K562 (cell line): ENCODE measurements around the gene TBC1D5. TPM values are rescaled to one million over a fixed set of nuclear protein-coding genes. Genes with fewer than 3 reads are reported as not detected.

Experiments used
- BRD9 ChIP-seq: fragments of 450-650 bp; IDR thresholded peaks from 2 replicates; pipeline ENCODE4 v1.6.1; 2018; ENCODE audit warnings: low read depth; ENCODE audit not compliant: partially characterized antibody
- ELF2 ChIP-seq: fragments of 250-450 bp; sonication (Bioruptor Pico); IDR thresholded peaks from 2 replicates; pipeline ENCODE4 v1.5.0; 2021; ENCODE audit warnings: mild to moderate bottlenecking
- FOXO4 ChIP-seq: fragments of 450-650 bp; formaldehyde crosslinking; IDR thresholded peaks from 2 replicates; pipeline ENCODE4 v1.4.0; 2020; ENCODE audit warnings: mild to moderate bottlenecking, moderate library complexity
- GABPA ChIP-seq: fragments of 200-800 bp; sonication (Bioruptor generic); conservative IDR thresholded peaks from 2 replicates; pipeline ENCODE4 v1.6.1; 2016; ENCODE audit warnings: low read depth, missing genetic modification characterization, missing compliant biosample characterization
- GATAD2A ChIP-seq: fragments of 450-650 bp; IDR thresholded peaks from 2 replicates; pipeline ENCODE4 v1.6.1; 2017
- GTF2E2 ChIP-seq: fragments of 200-800 bp; sonication (Bioruptor generic); IDR thresholded peaks from 2 replicates; pipeline ENCODE4 v1.6.1; 2016; ENCODE audit warnings: missing genetic modification characterization, missing compliant biosample characterization
- KDM4B ChIP-seq, 2 experiments: fragments of 450-650 bp in 1 of 2; sonication (generic) in 1 of 2; IDR thresholded peaks; 2 replicates each; pipeline ENCODE4 v1.6.1; 2016 to 2017; ENCODE audit warnings: borderline replicate concordance in 2 of 2, antibody characterized with exemption in 1 of 2, low read depth in 1 of 2, mild to moderate bottlenecking in 1 of 2
- KLF1 ChIP-seq: fragments of 450-650 bp; IDR thresholded peaks from 2 replicates; pipeline ENCODE4 v1.6.1; 2016; ENCODE audit warnings: missing genetic modification characterization, missing compliant biosample characterization
- KLF13 ChIP-seq: fragments of 450-650 bp; IDR thresholded peaks from 2 replicates; pipeline ENCODE4 v1.6.1; 2016; ENCODE audit warnings: missing genetic modification characterization, low read depth, mild to moderate bottlenecking, missing compliant biosample characterization, moderate library complexity, borderline replicate concordance
- MCM3 ChIP-seq: fragments of 450-650 bp; IDR thresholded peaks from 2 replicates; pipeline ENCODE4 v1.6.1; 2016
- MYNN ChIP-seq, 2 experiments: sonication (generic); formaldehyde crosslinking in 1 of 2; IDR thresholded peaks; 2 replicates each; pipeline versions ENCODE4 v1.5.0 to v1.6.1; 2016 to 2020; ENCODE audit warnings: antibody characterized with exemption in 1 of 2, missing genetic modification reagents in 1 of 2
- NEUROD1 ChIP-seq: fragments of 150-350 bp; IDR thresholded peaks from 2 replicates; pipeline ENCODE4 v1.6.1; 2014; ENCODE audit warnings: borderline replicate concordance, low read length, low read depth; ENCODE audit not compliant: partially characterized antibody
- RCOR1 ChIP-seq, 2 experiments: IDR thresholded peaks; 2 replicates each; pipeline ENCODE4 v1.6.1; 2012; ENCODE audit warnings: low read depth in 2 of 2, low read length in 2 of 2, borderline replicate concordance in 1 of 2, improper control_type of control experiment in 1 of 2
- STAT6 ChIP-seq: sonication (generic); formaldehyde crosslinking; IDR thresholded peaks from 2 replicates; pipeline ENCODE4 v1.8.1; 2023; ENCODE audit warnings: mild to moderate bottlenecking, missing genetic modification reagents
- TAF1 ChIP-seq: IDR thresholded peaks from 2 replicates; pipeline ENCODE4 v1.6.1; 2011; ENCODE audit warnings: mild to moderate bottlenecking, low read length, moderate library complexity; ENCODE audit not compliant: insufficient read depth, control insufficient read depth, severe bottlenecking; ENCODE audit errors: extremely low read depth
- TCF15 ChIP-seq: fragments of 250-450 bp; sonication (Bioruptor Pico); IDR thresholded peaks from 2 replicates; pipeline ENCODE4 v1.8.0; 2022; ENCODE audit warnings: moderate library complexity, mild to moderate bottlenecking, inconsistent platforms
- ZBTB49 ChIP-seq: sonication (generic); formaldehyde crosslinking; IDR thresholded peaks from 2 replicates; pipeline ENCODE4 v1.8.0; 2022; ENCODE audit warnings: missing genetic modification reagents, mild to moderate bottlenecking, borderline replicate concordance
- ZNF197 ChIP-seq: fragments of 200-800 bp; sonication (Bioruptor generic); IDR thresholded peaks from 2 replicates; pipeline ENCODE4 v1.6.1; 2016; ENCODE audit warnings: low read depth, missing genetic modification characterization, missing compliant biosample characterization
- ZNF444 ChIP-seq: fragments of 250-450 bp; sonication (Bioruptor Pico); IDR thresholded peaks from 2 replicates; pipeline ENCODE4 v1.4.0; 2020; ENCODE audit warnings: mild to moderate bottlenecking, moderate library complexity
- polyA plus RNA-seq, 8 experiments: library from polyadenylated mRNA; depleted of rRNA in 4 of 8; stranded (reverse) in 5 of 8; unstranded in 3 of 8; fragments of >200 nt; fragmentation: Nextera tagmentation in 2 of 8; fragmentation: Illumina TruSeq in 1 of 8; extraction: Ambion mirVana in 2 of 8; extraction: Trizol in 1 of 8; gene quantifications; 2 replicates each; pipeline versions ENCODE4 v1.2.1 to v1.2.3, GENCODE V29; 2011 to 2014; ENCODE audit warnings: inconsistent platforms in 1 of 8, missing spikeins in 1 of 8
- total RNA-seq, 7 experiments: library from RNA; depleted of rRNA in 6 of 7; stranded (reverse); fragments of >200 nt in 6 of 7; fragmentation: Illumina TruSeq in 2 of 7; extraction: Trizol in 2 of 7; gene quantifications; 2 replicates each; pipeline versions ENCODE4 v1.2.1 to v1.2.3, GENCODE V29; 2011 to 2021; ENCODE audit warnings: low replicate concordance in 1 of 7

The TBC1D5 gene
- total and polyA plus RNA-seq, 9 of the 15 experiments (the other 6 are each of a cell fraction or from before 2014, with no cell fraction given), result 2.9 to 38.1 (median 25.6) TPM

GRCh38 chr3:17742102-17742879 lies at the start of gene TBC1D5 (continued):
- TF ChIP-seq MYNN (IDR thresholded peaks at IDR 0.05) (peak; percentile 21; the same call in 1 of the 2 replicates), MYNN (CRISPR knock-in tag; IDR thresholded peaks at IDR 0.05) (no peak), FOXO4 (CRISPR knock-in tag) (0 out of 2 replicates have a peak, but pooled peaks have one; percentile 69), TCF15 (CRISPR knock-in tag) (0 out of 2 replicates have a peak, but pooled peaks have one; percentile 56), KLF1 (tag) (0 out of 2 replicates have a peak, but pooled peaks have one; percentile 59), GABPA (tag) (peak; percentile 67), MCM3 (no peak), STAT6 (CRISPR knock-in tag) (0 out of 2 replicates have a peak, but pooled peaks have one; percentile 73), NEUROD1 (no peak), GATAD2A (peak; percentile 75; the same call in 1 of the 2 replicates), ZNF197 (peak; percentile 66; the same call in 1 of the 2 replicates), KDM4B (IDR thresholded peaks at IDR 0.05; ENCODE audit: borderline replicate concordance in 2 of 2, low read depth in 1 of 2) (peak in 1 of 2 experiments; percentile 86; a peak in 1 of 4 replicates), GTF2E2 (tag) (peak; percentile 86), ZNF444 (peak; percentile 58; the same call in 1 of the 2 replicates), ZBTB49 (CRISPR knock-in tag) (peak; percentile 49; the same call in 1 of the 2 replicates), ELF2 (peak; percentile 78), KLF13 (tag) (peak; percentile 59; the same call in 1 of the 2 replicates), RCOR1 (IDR thresholded peaks at IDR 0.05; ENCODE audit: borderline replicate concordance in 1 of 2, low read depth in 2 of 2, low read length in 2 of 2) (peak in 1 of 2 experiments; percentile 83; a peak in 2 of 4 replicates), TAF1 (peak; percentile 81), BRD9 (peak; percentile 88)
